Activated naive CD4-positive, alpha-beta T cell treated with anti-CD3 and anti-CD28 coated beads, Interleukin-2, amount 50 U/mL, for 72 hours (primary cell): ENCODE measurements around the gene TEX9. TPM values are rescaled to one million over a fixed set of nuclear protein-coding genes. Genes with fewer than 3 reads are reported as not detected.
A peak's percentile ranks its signal among the peaks of the same experiment; 100 is the strongest.
"Not testable (repeated sequence)": the region's sequence is repeated elsewhere in the genome, so short reads cannot be mapped to it uniquely, and the experiment has no call there.

ENCODE experiments used
- ATAC-seq, 2 donors: fragments of 150-1000 bp; cut with Tn5 transposase; 2 replicates each; pipeline ENCODE4 v1.10.0; 2021; ENCODE audit warnings: mild to moderate bottlenecking in 2 of 2, moderate library complexity in 2 of 2
- DNase-seq, 2 donors: peaks; one replicate each; pipeline ENCODE4 v3.0.0; 2021 to 2022; ENCODE audit warnings: low spot score in 2 of 2
- H3K27ac Mint-ChIP-seq, 2 donors: one replicate each; pipeline ENCODE4 v1.8.0; 2022; ENCODE audit warnings: mild to moderate bottlenecking in 2 of 2, mixed read lengths in 2 of 2
- H3K36me3 Mint-ChIP-seq, 2 donors: one replicate each; pipeline ENCODE4 v1.8.0; 2022; ENCODE audit warnings: mixed read lengths in 2 of 2
- H3K9me3 Mint-ChIP-seq, 2 donors: one replicate each; pipeline ENCODE4 v1.8.0; 2022; ENCODE audit warnings: mixed read lengths in 2 of 2
- total RNA-seq, 2 donors: library from RNA; stranded (reverse); gene quantifications; one replicate each; pipeline ENCODE4 v1.2.3, GENCODE V29; 2022

TEX9 gene
- total RNA-seq, 2 donors from 2014 or later = 0.41 to 1.5 TPM

DNA sequence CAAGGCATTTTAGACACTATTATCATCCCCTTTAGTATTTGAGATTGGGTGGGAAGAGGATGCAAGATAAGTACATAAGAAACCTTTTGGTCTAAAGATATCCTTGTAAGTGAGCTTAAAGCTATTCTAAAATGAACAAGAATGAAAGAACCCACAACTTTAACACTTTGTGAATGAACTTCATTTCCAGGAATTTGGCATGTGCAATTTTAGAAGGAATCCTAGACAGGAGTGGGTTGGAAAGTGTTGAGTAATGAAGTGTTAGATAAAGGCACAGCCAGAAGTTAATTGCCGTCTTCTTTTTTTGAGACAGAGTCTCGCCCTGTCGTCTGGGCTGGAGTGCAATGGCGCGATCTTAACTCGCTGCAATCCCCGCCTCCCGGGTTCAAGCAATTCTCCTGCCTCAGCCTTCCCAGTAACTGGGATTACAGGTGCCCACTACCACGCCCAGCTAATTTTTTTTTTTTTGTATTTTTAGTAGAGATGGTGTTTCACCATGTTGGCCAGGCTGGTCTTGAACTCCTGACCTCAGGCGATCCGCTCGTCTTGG lies 13.2 kb upstream of the TEX9 start:
- H3K9me3 Mint-ChIP-seq = no peaks in the 10 kb centered on the region
- H3K36me3 Mint-ChIP-seq = no peaks in the 10 kb centered on the region
- no peak for ATAC-seq
- H3K27ac Mint-ChIP-seq = no peak overlapping the region
- DNase-seq = no peak

- no peak for ATAC-seq
- H3K27ac Mint-ChIP-seq = no peak overlapping the region
- no peaks in the 10 kb centered on the region for H3K9me3 Mint-ChIP-seq
- no peaks in the 10 kb centered on the region for H3K36me3 Mint-ChIP-seq
- no peak for DNase-seq
These were observed 12.1 kb upstream of the TEX9 start for GRCh38 chr15:56353119-56353518.

DNA sequence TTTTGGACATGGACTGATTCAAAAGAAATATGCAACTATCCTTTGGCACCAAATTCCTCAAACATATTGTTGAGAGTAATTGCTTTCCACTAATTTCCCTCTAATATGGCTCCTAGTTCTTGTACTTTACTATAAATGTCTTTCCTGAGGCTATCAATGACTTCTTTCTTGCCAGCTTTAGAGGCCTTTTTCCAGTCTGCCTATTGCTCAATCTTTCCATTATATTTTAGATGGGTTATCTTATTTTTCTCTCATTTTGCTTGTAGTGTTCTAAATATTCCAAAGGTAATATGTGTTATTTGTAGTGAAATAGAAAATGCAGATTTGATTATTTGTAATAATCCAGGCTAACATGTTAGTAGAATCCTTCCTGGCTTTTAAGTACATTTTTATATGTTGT lies 11.5 kb upstream of the TEX9 start:
- H3K27ac Mint-ChIP-seq = no peak overlapping the region
- H3K9me3 Mint-ChIP-seq = no peaks in the 10 kb centered on the region
- ATAC-seq (no peak), DNase-seq (no peak)
- no peaks in the 10 kb centered on the region for H3K36me3 Mint-ChIP-seq

- Mint-ChIP-seq H3K36me3 (no peaks in the 10 kb centered on the region), H3K9me3 (no peaks in the 10 kb centered on the region), H3K27ac (no peak overlapping the region)
- ATAC-seq (no peak), DNase-seq (no peak)
These were observed 8.6 kb upstream of the TEX9 start for GRCh38 chr15:56356616-56357015.

- ATAC-seq (no peak), DNase-seq (no peak)
- H3K9me3 Mint-ChIP-seq = peaks cover 0 to 4% of the 10 kb centered on the region in 2 donors
- no peaks in the 10 kb centered on the region for H3K36me3 Mint-ChIP-seq
- no peak overlapping the region for H3K27ac Mint-ChIP-seq
These were observed 6.6 kb upstream of the TEX9 start for GRCh38 chr15:56358604-56359003.

GRCh38 chr15:56361987-56362386 lies 3.2 kb upstream of the TEX9 start:
- Mint-ChIP-seq H3K9me3 (peaks cover 0 to 4% of the 10 kb centered on the region in 2 donors), H3K27ac (no peak overlapping the region), H3K36me3 (peaks cover 0 to 21% of the 10 kb centered on the region in 2 donors)
- ATAC-seq (no peak), DNase-seq (no peak)

- peaks cover 0 to 4% of the 10 kb centered on the region in 2 donors for H3K9me3 Mint-ChIP-seq
- H3K27ac Mint-ChIP-seq = no peak overlapping the region
- ATAC-seq (no peak), DNase-seq (no peak)
- H3K36me3 Mint-ChIP-seq = peaks cover 0 to 21% of the 10 kb centered on the region in 2 donors
These were observed 985 bp downstream of the TEX9 start for GRCh38 chr15:56366211-56366610.

DNA sequence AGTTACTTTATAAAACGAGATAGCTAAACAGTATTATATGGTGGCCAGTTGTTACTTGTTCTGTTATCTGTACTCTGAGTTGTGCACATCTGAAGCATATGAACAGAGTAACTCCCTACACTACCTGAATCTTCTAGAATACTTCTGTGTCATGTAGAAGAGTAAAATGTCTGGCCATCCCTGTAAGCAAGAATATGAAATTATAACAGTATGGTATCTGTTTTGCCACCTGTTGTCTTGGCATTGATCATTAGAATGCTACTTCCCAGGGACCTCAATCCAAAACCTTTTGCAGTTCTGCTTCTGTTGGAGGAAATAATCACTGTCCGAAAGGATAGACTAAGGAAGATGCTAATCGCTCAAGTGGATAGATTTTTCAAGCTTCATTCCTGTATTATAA lies 1.9 kb downstream of the TEX9 start:
- H3K36me3 Mint-ChIP-seq = peaks cover 0 to 21% of the 10 kb centered on the region in 2 donors
- peaks cover 0 to 4% of the 10 kb centered on the region in 2 donors for H3K9me3 Mint-ChIP-seq
- H3K27ac Mint-ChIP-seq = no peak overlapping the region
- ATAC-seq = no peak
- DNase-seq = no peak

DNA sequence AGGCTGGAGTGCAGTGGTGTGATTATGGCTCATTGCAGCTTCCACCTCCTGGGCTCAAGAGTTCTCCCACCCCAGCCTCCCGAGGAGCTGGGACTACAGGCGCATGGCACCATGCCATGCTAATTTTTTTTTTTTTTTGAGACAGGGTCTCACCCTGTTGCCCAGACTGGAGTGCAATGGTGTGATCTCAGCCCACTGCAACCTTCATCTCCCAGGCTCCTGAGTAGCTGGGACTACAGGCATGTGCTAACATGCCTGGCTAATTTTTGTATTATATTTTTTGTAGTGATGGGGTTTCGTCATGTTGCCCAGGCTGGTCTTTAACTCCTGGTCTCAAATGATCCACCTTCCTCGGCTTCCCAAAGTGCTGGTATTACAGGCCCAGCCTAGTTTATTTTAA lies 4.0 kb downstream of the TEX9 start:
- ATAC-seq = no peak
- Mint-ChIP-seq H3K9me3 (no peaks in the 10 kb centered on the region), H3K36me3 (peaks cover 0 to 21% of the 10 kb centered on the region in 2 donors), H3K27ac (no peak overlapping the region)
- DNase-seq = no peak

DNA sequence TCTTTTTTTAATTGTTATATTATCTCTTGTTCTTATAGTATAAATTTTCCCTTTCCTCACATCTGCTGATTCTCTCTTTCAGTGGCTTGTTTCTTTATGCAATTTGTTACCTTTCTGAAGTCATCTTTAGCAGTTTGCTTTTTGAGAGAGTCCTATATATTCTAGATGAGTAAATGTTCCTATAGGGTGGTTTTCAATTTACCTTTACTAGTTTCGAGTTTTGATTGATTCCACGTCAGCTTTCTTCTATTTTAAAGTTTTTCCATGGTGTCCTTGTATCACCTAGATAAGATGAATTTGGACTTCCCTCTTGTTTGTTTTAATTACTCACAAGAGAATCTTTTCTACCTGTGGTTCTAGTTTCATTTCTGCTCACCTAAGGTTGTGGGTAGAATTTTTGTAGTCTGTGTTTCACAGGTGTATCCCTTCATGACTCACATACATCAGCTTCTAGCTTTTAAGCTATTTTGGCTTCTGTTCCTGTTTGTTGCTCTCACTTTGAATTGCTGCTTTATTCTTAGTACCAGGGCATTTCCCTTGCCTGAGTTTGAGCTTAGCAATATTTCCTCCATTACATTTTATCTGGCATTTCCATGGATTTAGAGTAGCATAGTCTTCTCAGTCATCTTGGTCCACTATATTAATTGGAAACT lies 6.4 kb downstream of the TEX9 start:
- DNase-seq = no peak
- H3K9me3 Mint-ChIP-seq = no peaks in the 10 kb centered on the region
- peak; percentile 33 to 96 for ATAC-seq
- no peaks in the 10 kb centered on the region for H3K36me3 Mint-ChIP-seq
- no peak overlapping the region for H3K27ac Mint-ChIP-seq

GRCh38 chr15:56374693-56375092 lies 9.5 kb downstream of the TEX9 start:
- not testable (repeated sequence) for H3K27ac Mint-ChIP-seq, H3K36me3 Mint-ChIP-seq, DNase-seq, ATAC-seq
- peaks cover 4 to 12% of the 10 kb centered on the region in 2 donors for H3K9me3 Mint-ChIP-seq

DNA sequence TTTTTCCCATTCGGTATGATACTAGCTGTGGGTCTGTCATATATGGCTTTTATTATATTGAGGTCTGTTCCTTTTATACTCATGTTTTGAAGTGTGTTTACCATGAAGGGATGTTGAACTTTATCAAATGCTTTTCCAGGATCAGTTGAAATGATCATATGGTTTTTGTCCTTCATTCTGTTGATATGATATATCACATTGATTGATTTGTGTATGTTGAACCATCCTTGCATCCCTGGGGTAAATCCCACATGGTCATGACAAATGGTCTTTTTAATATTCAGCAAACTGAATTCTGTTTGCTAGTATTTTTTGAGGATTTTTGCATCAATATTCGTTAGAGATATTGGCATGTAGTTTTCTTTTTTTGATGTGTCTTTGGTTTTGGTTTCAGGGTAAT lies 12.6 kb downstream of the TEX9 start:
- H3K27ac Mint-ChIP-seq = not testable (repeated sequence)

GRCh38 chr15:56383010-56383409 lies 17.8 kb downstream of the TEX9 start:
- H3K36me3 Mint-ChIP-seq = peaks cover 7 to 22% of the 10 kb centered on the region in 2 donors
- ATAC-seq (no peak), DNase-seq (no peak)
- H3K9me3 Mint-ChIP-seq = peaks cover 16 to 22% of the 10 kb centered on the region in 2 donors
- no peak overlapping the region for H3K27ac Mint-ChIP-seq

More for the DNA sequence above, 12.6 kb downstream of the TEX9 start:
- H3K36me3 Mint-ChIP-seq = peaks cover 7 to 28% of the 10 kb centered on the region in 2 donors
- H3K9me3 Mint-ChIP-seq = peaks cover 20 to 28% of the 10 kb centered on the region in 2 donors
- not testable (repeated sequence) for DNase-seq, ATAC-seq

GRCh38 chr15:56385908-56386307 lies 20.7 kb downstream of the TEX9 start:
- Mint-ChIP-seq H3K27ac (no peak overlapping the region), H3K9me3 (peaks cover 4 to 5% of the 10 kb centered on the region in 2 donors), H3K36me3 (peaks cover 0 to 9% of the 10 kb centered on the region in 2 donors)
- ATAC-seq = no peak
- no peak for DNase-seq

GRCh38 chr15:56390739-56391267 lies 25.6 kb downstream of the TEX9 start:
- Mint-ChIP-seq H3K36me3 (no peaks in the 10 kb centered on the region), H3K27ac (no peak overlapping the region), H3K9me3 (no peaks in the 10 kb centered on the region)
- no peak for DNase-seq
- ATAC-seq = peak in 1 of 2 donors; percentile 74

DNA sequence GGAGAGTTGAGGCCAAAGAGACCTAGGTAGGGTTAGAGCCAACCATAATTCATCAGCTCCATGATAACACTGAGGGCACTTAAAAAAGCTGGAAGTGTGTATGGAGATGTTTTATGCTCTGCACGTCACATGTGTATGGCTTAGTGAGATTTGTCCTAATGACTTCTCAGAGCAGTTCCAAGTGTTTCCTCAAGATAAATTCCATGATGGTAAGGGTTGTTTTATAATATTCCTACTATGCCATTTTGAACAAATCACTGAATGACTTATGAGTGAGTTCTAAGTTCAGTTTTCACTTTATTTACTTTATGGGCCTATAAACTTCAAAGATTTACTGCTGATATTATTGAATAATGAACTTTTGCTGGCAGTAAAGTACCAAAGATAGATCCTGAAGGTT lies 28.1 kb downstream of the TEX9 start:
- DNase-seq = no peak
- Mint-ChIP-seq H3K36me3 (no peaks in the 10 kb centered on the region), H3K27ac (no peak overlapping the region), H3K9me3 (peaks cover 3 to 9% of the 10 kb centered on the region in 2 donors)
- ATAC-seq = no peak

- no peak for ATAC-seq
These were observed 29.7 kb downstream of the TEX9 start for GRCh38 chr15:56394909-56395308.

DNA sequence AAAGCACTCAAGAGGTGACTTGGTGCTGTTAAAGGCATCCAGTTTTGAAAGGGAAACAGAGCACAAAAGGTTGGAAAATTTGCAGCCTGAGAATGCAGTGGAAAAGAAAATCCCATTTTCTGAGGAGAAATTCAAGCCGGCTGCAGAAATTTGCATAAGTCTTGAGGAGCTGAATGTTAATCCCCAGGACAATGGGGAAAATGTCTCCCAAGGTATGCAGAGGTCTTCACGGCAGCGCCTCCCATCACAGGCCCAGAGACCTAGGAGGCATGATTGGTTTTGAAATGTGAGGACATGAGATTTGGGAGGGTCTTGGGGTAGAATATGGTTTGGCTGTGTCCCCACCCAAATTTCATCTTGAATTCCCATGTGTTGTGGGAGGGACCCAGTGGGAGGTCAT lies 32.1 kb downstream of the TEX9 start:
- not testable (repeated sequence) for H3K27ac Mint-ChIP-seq, H3K36me3 Mint-ChIP-seq, ATAC-seq, DNase-seq
- H3K9me3 Mint-ChIP-seq = peaks cover 3 to 24% of the 10 kb centered on the region in 2 donors

More at GRCh38 chr15:56394909-56395308, 29.7 kb downstream of the TEX9 start:
- no peak for DNase-seq
- Mint-ChIP-seq H3K9me3 (peaks cover 3 to 9% of the 10 kb centered on the region in 2 donors), H3K36me3 (no peaks in the 10 kb centered on the region), H3K27ac (no peak overlapping the region)
